ENCODE results near the gene SETD2. TPM values are rescaled to one million over a fixed set of nuclear protein-coding genes. Genes with fewer than 3 reads are reported as not detected.
A peak's percentile ranks its signal among the peaks of the same experiment; 100 is the strongest.

Gene SETD2
- polyA plus RNA-seq, 3 donors = 3.1 to 22.4 (median 7.5) TPM

DNA sequence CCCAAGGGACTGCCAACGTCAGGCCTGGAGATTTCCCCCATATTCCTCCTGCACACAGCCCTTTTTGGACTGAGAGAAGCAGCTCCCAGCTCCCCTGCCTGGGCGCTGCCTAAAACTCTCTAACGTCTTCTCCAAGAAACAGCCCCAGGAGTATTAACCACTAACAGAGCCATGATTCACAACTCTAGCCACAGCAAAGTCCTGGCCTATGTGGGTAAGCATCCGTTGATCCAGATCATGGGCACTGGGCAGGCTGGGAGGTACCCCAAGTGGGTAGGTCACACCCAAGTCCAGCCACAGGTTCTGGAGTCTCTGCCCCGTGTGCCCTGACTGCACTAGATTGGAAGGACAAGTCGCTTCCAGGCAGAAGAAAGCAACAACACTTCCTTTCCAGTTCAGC is 152.5 kb downstream of the SETD2 start:
- no peak overlapping the region for H3K4me3 Mint-ChIP-seq

DNA sequence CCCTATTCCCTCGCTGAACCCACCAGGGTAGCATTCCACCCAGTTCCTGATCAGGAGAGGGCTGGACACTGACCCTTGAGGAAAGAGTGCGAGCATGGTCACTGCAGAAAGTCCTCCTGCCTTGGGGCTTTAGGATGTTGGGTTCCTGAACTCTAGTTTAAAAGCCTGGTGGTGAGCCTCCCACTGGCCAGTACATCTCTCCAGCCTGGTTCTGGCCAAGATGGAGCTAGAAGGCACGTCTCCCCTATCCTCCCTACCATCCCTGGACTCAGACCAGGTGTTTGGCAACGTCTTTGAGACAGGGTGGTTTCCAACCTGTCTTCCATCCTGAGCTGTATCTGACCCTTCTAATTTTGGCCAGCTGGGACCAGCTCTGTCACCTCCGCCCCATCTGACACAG is 153.0 kb downstream of the SETD2 start:
- peaks cover 52 to 68% of the 10 kb centered on the region in 2 donors for H3K36me3 Mint-ChIP-seq
- H3K27ac ChIP-seq (ENCODE audit: low read depth in 1 of 2, low read length in 2 of 2) = peak overlapping the region in 1 of 2 donors; percentile 48
- H3K9me3 Mint-ChIP-seq = no peaks in the 10 kb centered on the region
- peaks cover 60 to 85% of the 10 kb centered on the region in 2 donors for H3K36me3 ChIP-seq (replicated peaks in 1 of 2; ENCODE audit: control insufficient read depth in 1 of 2, insufficient read depth in 2 of 2, low read length in 2 of 2)
- DNase-seq = no peak
- WGBS (ENCODE audit: insufficient coverage) = 100% methylated on average over 2 of the region's 5 CpGs
- peaks cover 16 to 32% of the 10 kb centered on the region in 2 donors for H3K4me1 ChIP-seq (ENCODE audit: control insufficient read depth in 1 of 2, insufficient read depth in 2 of 2, low read length in 2 of 2)
- peaks cover 23% of the 10 kb centered on the region for H3K4me1 Mint-ChIP-seq
- H3K9me3 ChIP-seq (replicated peaks in 1 of 2; ENCODE audit: control insufficient read depth in 1 of 2, insufficient read depth in 1 of 2, low read length in 2 of 2) = no peaks in the 10 kb centered on the region
- peak overlapping the region in 6 of 7 donors; percentile 24 to 84 (median 67) for H3K27ac Mint-ChIP-seq
- TF ChIP-seq, protein P1, sequence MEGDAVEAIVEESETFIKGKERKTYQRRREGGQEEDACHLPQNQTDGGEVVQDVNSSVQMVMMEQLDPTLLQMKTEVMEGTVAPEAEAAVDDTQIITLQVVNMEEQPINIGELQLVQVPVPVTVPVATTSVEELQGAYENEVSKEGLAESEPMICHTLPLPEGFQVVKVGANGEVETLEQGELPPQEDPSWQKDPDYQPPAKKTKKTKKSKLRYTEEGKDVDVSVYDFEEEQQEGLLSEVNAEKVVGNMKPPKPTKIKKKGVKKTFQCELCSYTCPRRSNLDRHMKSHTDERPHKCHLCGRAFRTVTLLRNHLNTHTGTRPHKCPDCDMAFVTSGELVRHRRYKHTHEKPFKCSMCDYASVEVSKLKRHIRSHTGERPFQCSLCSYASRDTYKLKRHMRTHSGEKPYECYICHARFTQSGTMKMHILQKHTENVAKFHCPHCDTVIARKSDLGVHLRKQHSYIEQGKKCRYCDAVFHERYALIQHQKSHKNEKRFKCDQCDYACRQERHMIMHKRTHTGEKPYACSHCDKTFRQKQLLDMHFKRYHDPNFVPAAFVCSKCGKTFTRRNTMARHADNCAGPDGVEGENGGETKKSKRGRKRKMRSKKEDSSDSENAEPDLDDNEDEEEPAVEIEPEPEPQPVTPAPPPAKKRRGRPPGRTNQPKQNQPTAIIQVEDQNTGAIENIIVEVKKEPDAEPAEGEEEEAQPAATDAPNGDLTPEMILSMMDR (IDR thresholded peaks at IDR 0.05) = no peak
- no peak overlapping the region for H3K4me2 ChIP-seq (replicated peaks; ENCODE audit: extremely low read depth, low read length, poor library complexity, severe bottlenecking)
- intact Hi-C loops (cut with micrococcal nuclease) = no loop called here
- no peaks in the 10 kb centered on the region for H3K79me2 ChIP-seq (ENCODE audit: insufficient read depth, low read length)
- no peak overlapping the region for H2AFZ ChIP-seq (ENCODE audit: insufficient read depth, low read depth, low read length, poor library complexity, severe bottlenecking)
- peaks cover 67% of the 10 kb centered on the region for H4K20me1 ChIP-seq (ENCODE audit: insufficient read depth, low read length)
- H3K4me3 Mint-ChIP-seq = no peak overlapping the region
- H3K9ac ChIP-seq (ENCODE audit: insufficient read depth, low read length, poor library complexity, severe bottlenecking) = no peak overlapping the region
- no peak overlapping the region for H3K4me3 ChIP-seq (replicated peaks in 1 of 3; ENCODE audit: low read depth in 2 of 3, low read length in 3 of 3)
- peaks cover 0 to under 1% (median 0%) of the 10 kb centered on the region in 3 donors for H3K27me3 Mint-ChIP-seq (ENCODE audit: low read depth in 3 of 3)
- H3K27me3 ChIP-seq (ENCODE audit: control insufficient read depth in 2 of 2, insufficient read depth in 2 of 2, low read length in 2 of 2) = no peaks in the 10 kb centered on the region

More for the DNA sequence above, 152.5 kb downstream of the SETD2 start:
- Histone ChIP-seq H3K27me3 (ENCODE audit: control insufficient read depth in 2 of 2, insufficient read depth in 2 of 2, low read length in 2 of 2) (no peaks in the 10 kb centered on the region), H3K36me3 (replicated peaks in 1 of 2; ENCODE audit: control insufficient read depth in 1 of 2, insufficient read depth in 2 of 2, low read length in 2 of 2) (peaks cover 60 to 85% of the 10 kb centered on the region in 2 donors), H3K79me2 (ENCODE audit: insufficient read depth, low read length) (no peaks in the 10 kb centered on the region), H3K4me2 (replicated peaks; ENCODE audit: extremely low read depth, low read length, poor library complexity, severe bottlenecking) (no peak overlapping the region), H3K9me3 (replicated peaks in 1 of 2; ENCODE audit: control insufficient read depth in 1 of 2, insufficient read depth in 1 of 2, low read length in 2 of 2) (no peaks in the 10 kb centered on the region), H3K27ac (ENCODE audit: low read depth in 1 of 2, low read length in 2 of 2) (peak overlapping the region in 1 of 2 donors; percentile 48), H4K20me1 (ENCODE audit: insufficient read depth, low read length) (peaks cover 63% of the 10 kb centered on the region), H2AFZ (ENCODE audit: insufficient read depth, low read depth, low read length, poor library complexity, severe bottlenecking) (no peak overlapping the region), H3K9ac (ENCODE audit: insufficient read depth, low read length, poor library complexity, severe bottlenecking) (no peak overlapping the region), H3K4me3 (replicated peaks in 1 of 3; ENCODE audit: low read depth in 2 of 3, low read length in 3 of 3) (no peak overlapping the region), H3K4me1 (ENCODE audit: control insufficient read depth in 1 of 2, insufficient read depth in 2 of 2, low read length in 2 of 2) (peaks cover 16 to 32% of the 10 kb centered on the region in 2 donors)
- TF ChIP-seq, protein P1 (IDR thresholded peaks at IDR 0.05) = no peak
- Mint-ChIP-seq H3K36me3 (peaks cover 52 to 68% of the 10 kb centered on the region in 2 donors), H3K27me3 (ENCODE audit: low read depth in 3 of 3) (no peaks in the 10 kb centered on the region), H3K9me3 (no peaks in the 10 kb centered on the region), H3K27ac (peak overlapping the region in 4 of 7 donors; percentile 20 to 84 (median 70)), H3K4me1 (peaks cover 23% of the 10 kb centered on the region)
- 84% methylated on average over 4 of the region's 6 CpGs for WGBS (ENCODE audit: insufficient coverage)
- DNase-seq = no peak
- intact Hi-C loops (cut with micrococcal nuclease) = no loop called here
